HG03575 (cell line): Measurements from ENCODE around the gene ZNF124.

ENCODE experiments used
- ATAC-seq: cut with Tn5 transposase; IDR thresholded peaks from one replicate; pipeline ENCODE4 v1.9.1; 2021; ENCODE audit not compliant: unreplicated experiment, insufficient number of reproducible peaks, low FRiP score; ENCODE audit errors: extremely low read depth

Gene ZNF124

GRCh38 chr1:247118946-247119446, 52.8 kb downstream of the ZNF124 start:
- no peak for ATAC-seq

- no peak for ATAC-seq
Observed at GRCh38 chr1:247115545-247115944, 56.3 kb downstream of the ZNF124 start.

DNA sequence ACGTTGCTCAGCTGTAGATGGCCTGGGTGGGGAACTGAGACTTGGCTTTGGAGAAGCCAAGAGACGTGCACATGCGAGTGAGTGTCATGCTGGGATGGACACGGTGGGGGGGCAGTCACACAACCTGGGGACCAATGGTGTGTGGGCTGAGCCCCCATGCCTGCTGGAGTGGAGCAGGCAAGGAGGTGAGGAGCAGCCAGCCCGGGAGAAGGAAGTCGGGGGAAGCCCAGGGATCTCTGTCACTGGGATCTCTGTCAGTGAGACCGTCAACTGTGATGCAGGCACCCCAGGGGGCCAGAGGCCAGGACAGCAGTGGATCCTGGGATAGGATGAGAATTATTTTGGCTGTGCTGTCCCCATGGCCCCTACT, 56.7 kb downstream of the ZNF124 start:
- ATAC-seq: no peak

GRCh38 chr1:247114351-247115140, 57.3 kb downstream of the ZNF124 start:
- ATAC-seq: no peak

DNA sequence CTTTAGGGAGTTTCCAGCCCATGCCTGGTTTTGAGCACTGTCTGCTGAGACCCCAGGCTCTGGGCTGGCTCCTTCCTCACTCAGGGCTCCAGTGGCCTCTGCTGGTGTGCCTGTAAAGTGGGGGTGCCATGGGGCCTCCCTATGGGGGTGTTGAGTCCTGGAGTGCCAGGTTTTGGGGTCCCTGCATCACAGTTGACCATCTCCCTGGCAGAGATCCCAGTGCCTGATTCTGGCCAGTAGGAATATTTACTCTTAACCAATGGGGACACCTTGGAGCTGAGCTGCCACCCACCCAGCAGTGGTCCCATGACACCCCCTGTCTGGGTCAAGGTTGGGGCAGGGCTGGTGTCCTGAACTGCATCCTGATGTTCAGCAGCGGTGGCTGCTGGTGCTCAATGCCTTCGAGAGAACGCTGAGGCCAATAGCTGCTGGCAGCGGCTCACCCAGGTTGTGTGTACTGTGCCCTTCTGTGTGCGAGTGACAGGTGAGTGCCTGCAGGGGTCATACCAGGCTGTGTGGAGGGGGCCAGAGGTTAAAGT, 58.0 kb downstream of the ZNF124 start:
- ATAC-seq: no peak

DNA sequence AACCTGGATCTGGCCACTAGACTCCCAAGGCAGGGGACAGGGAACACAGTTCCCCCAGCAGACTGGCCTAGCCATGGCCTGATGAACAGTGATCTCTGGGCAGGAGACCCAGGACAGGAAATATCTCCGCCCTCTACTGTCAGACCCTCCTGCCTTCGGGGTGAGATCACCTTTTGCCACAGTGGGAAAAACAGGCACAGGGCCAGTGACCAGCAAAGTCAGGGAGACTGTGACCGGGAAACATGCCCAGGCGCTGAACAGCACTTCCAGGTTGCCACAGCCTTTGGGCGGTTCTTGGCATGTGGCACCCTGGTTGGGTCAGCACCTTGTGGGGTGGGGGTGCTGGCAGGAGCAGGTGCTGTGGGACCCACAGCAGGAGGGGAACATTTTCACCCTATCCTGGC, 58.7 kb downstream of the ZNF124 start:
- no peak for ATAC-seq

GRCh38 chr1:247112479-247112781, 59.4 kb downstream of the ZNF124 start:
- no peak for ATAC-seq

- no peak for ATAC-seq
Observed at GRCh38 chr1:247111700-247112478, 59.9 kb downstream of the ZNF124 start.

- no peak for ATAC-seq
Observed at GRCh38 chr1:247111259-247111699, 60.5 kb downstream of the ZNF124 start.

- no peak for ATAC-seq
Observed at GRCh38 chr1:247110627-247111258, 61.1 kb downstream of the ZNF124 start.

GRCh38 chr1:247107694-247108093, 64.1 kb downstream of the ZNF124 start:
- ATAC-seq: no peak

- ATAC-seq: no peak
Observed at GRCh38 chr1:247105966-247106365, 65.9 kb downstream of the ZNF124 start.
